OCI-LY7 (cell line): Measurements from ENCODE around the gene SH3YL1. TPM values are rescaled to one million over a fixed set of nuclear protein-coding genes. Genes with fewer than 3 reads are reported as not detected.

Experiments used
- BruUV-seq: library from RNA; stranded (reverse); fragments of 400-500 nt; replicated peaks from 2 replicates; lab custom pipeline; 2021; lab: Mats Ljungman, UMichigan
- CTCF ChIA-PET: fragments of 300-600 bp; sonication (Branson Sonifier 250); formaldehyde crosslinking; loops from one replicate; lab custom pipeline; 2022; ENCODE audit warnings: antibody characterized with exemption; ENCODE audit not compliant: unreplicated experiment; lab: Charles Lee
- POLR2A ChIA-PET: fragments of 300-600 bp; sonication (Branson Sonifier 250); formaldehyde crosslinking; loops from one replicate; lab custom pipeline; 2022; ENCODE audit warnings: antibody characterized with exemption; lab: Charles Lee
- DNase-seq: peaks from one replicate; pipeline ENCODE4 v3.0.0-alpha.2; 2015; ENCODE audit warnings: low spot score
- H2AFZ ChIP-seq: fragments of 200-600 bp; sonication (generic), shearing (Covaris generic); 2 replicates; pipeline ENCODE4 v1.6.1; 2014; ENCODE audit warnings: mild to moderate bottlenecking, antibody characterized with exemption, low read length, moderate library complexity
- H3K27ac ChIP-seq: fragments of 200-600 bp; sonication (generic); 2 replicates; pipeline ENCODE4 v1.5.1; 2014; ENCODE audit warnings: mixed run types, low read depth, mild to moderate bottlenecking, moderate library complexity, low read length, inconsistent platforms; ENCODE audit not compliant: poor library complexity, severe bottlenecking
- H3K36me3 ChIP-seq: fragments of 200-600 bp; sonication (generic); 2 replicates; pipeline ENCODE4 v1.6.1; 2014; ENCODE audit warnings: mild to moderate bottlenecking, antibody characterized with exemption, low read length, moderate library complexity, mixed read lengths; ENCODE audit not compliant: insufficient read depth
- H3K4me1 ChIP-seq: fragments of 200-600 bp; sonication (generic); 2 replicates; pipeline ENCODE4 v1.5.1; 2014; ENCODE audit warnings: mild to moderate bottlenecking, low read length; ENCODE audit not compliant: insufficient read depth, poor library complexity, severe bottlenecking
- H3K4me2 ChIP-seq: fragments of 200-600 bp; sonication (generic); 2 replicates; pipeline ENCODE4 v1.6.1; 2014; ENCODE audit warnings: mild to moderate bottlenecking, low read length
- H3K4me3 ChIP-seq: fragments of 200-600 bp; sonication (generic); 2 replicates; pipeline ENCODE4 v1.5.1; 2014; ENCODE audit warnings: mild to moderate bottlenecking, low read depth, low read length; ENCODE audit not compliant: poor library complexity, severe bottlenecking
- H3K79me2 ChIP-seq: fragments of 200-600 bp; sonication (generic); 2 replicates; pipeline ENCODE4 v1.6.1; 2016; ENCODE audit warnings: low read depth, mild to moderate bottlenecking, low read length, moderate library complexity, mixed read lengths; ENCODE audit not compliant: insufficient read depth
- H3K9me2 ChIP-seq: fragments of 200-600 bp; sonication (generic); 2 replicates; pipeline ENCODE4 v1.6.1; 2016; ENCODE audit warnings: mild to moderate bottlenecking, low read length, mixed read lengths; ENCODE audit not compliant: insufficient read depth
- H3K9me3 ChIP-seq: fragments of 200-600 bp; sonication (generic); 2 replicates; pipeline ENCODE4 v1.6.1; 2014; ENCODE audit warnings: mild to moderate bottlenecking, mixed run types, low read length, mixed read lengths
- H4K20me1 ChIP-seq: fragments of 200-600 bp; sonication (generic); 2 replicates; pipeline ENCODE4 v1.6.1; 2014; ENCODE audit warnings: mild to moderate bottlenecking, antibody characterized with exemption, low read length, moderate library complexity, mixed read lengths; ENCODE audit not compliant: insufficient read depth
- EZH2phosphoT487 ChIP-seq: fragments of 200-600 bp; sonication (generic); IDR thresholded peaks from 2 replicates; pipeline ENCODE4 v1.6.1; 2018; ENCODE audit warnings: low read depth, borderline replicate concordance, mild to moderate bottlenecking, mixed run types, antibody characterized with exemption, low read length, moderate library complexity, mixed read lengths
- intact Hi-C: fragments of 100-400 bp; cut with micrococcal nuclease; formaldehyde crosslinking; loops from one replicate; pipeline ENCODE4 v1.10.0; 2022; ENCODE audit not compliant: unreplicated experiment
- total RNA-seq, 2 experiments: library from RNA; depleted of rRNA in 1 of 2; stranded (reverse); fragments of >200 nt in 1 of 2; shearing (Covaris generic) in 1 of 2; gene quantifications; 2 replicates each; pipeline ENCODE4 v1.2.3, GENCODE V29; 2014 to 2022
- TF ChIP-seq, protein P1 (sequence below): fragments of 200-600 bp; sonication (generic); conservative IDR thresholded peaks from 2 replicates; pipeline ENCODE4 v1.5.1; 2014; ENCODE audit warnings: mild to moderate bottlenecking, antibody characterized with exemption, low read length, moderate library complexity, mixed read lengths

SH3YL1 gene
- total RNA-seq, 2 experiments from 2014 or later, result 21.3 to 30.9 TPM

DNA sequence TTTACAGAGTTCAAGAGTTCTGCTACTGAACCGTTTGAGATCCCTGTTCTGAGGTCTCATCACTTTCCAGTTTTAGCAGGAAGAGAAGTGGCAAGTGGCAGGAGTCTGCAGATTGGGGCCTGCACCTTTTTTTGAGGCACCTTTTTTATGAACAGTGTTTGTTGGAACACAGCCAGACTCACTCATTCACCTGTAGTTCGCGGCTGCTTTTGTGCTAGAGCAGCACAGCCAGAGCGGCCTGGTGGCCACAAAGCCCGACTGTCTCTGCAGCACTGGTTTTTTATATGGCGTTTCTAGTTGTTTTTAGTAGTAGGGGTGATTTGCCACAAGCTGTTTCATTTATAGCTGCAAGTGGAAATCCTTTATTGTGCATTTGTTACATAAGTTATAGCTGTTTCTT is 9.5 kb upstream of the SH3YL1 start:
- Histone ChIP-seq H3K9me3 (no peaks in the 10 kb centered on the region), H2AFZ (no peak overlapping the region), H3K36me3 (peaks cover 94% of the 10 kb centered on the region), H3K9me2 (no peaks in the 10 kb centered on the region), H4K20me1 (peaks cover 65% of the 10 kb centered on the region), H3K4me2 (no peak overlapping the region), H3K27ac (no peak overlapping the region), H3K4me1 (peaks cover 32% of the 10 kb centered on the region), H3K79me2 (peaks cover 90% of the 10 kb centered on the region), H3K4me3 (no peak overlapping the region)
- DNase-seq, result no peak
- POLR2A ChIA-PET, result interaction anchor here (1.2 kb wide), 1 partner anchor 15 kb away, joined by 3 read pairs; no protein-coding TSS in a partner anchor
- intact Hi-C loops, result no loop called here
- BruUV-seq, result no TSS peak
- TF ChIP-seq EZH2phosphoT487, result no peak
- TF ChIP-seq, protein P1, sequence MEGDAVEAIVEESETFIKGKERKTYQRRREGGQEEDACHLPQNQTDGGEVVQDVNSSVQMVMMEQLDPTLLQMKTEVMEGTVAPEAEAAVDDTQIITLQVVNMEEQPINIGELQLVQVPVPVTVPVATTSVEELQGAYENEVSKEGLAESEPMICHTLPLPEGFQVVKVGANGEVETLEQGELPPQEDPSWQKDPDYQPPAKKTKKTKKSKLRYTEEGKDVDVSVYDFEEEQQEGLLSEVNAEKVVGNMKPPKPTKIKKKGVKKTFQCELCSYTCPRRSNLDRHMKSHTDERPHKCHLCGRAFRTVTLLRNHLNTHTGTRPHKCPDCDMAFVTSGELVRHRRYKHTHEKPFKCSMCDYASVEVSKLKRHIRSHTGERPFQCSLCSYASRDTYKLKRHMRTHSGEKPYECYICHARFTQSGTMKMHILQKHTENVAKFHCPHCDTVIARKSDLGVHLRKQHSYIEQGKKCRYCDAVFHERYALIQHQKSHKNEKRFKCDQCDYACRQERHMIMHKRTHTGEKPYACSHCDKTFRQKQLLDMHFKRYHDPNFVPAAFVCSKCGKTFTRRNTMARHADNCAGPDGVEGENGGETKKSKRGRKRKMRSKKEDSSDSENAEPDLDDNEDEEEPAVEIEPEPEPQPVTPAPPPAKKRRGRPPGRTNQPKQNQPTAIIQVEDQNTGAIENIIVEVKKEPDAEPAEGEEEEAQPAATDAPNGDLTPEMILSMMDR, result no peak
- CTCF ChIA-PET, result no interaction called here

DNA sequence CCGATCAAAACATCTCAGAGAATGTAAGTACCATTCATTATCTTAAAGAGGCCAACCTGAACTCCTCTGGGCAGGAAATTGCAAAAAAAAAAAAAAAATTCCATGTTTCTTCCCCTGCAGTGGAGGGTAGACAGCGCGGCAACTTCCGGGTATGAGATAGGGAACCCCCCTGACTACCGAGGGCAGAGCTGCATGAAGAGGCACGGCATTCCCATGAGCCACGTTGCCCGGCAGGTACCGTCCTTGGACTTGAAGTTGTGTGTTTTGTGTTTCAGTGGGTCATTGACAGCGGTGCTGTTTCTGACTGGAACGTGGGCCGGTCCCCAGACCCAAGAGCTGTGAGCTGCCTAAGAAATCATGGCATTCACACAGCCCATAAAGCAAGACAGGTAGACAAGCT is 8.1 kb upstream of the SH3YL1 start:
- intact Hi-C loops, result no loop called here
- no peaks in the 10 kb centered on the region for H3K9me3 ChIP-seq
- ChIA-PET CTCF (no interaction called here), POLR2A (no interaction called here)
- TF ChIP-seq EZH2phosphoT487, result no peak
- TF ChIP-seq, protein P1, result no peak
- no peak overlapping the region for H3K4me3 ChIP-seq
- H3K4me1 ChIP-seq, result peaks cover 47% of the 10 kb centered on the region
- no TSS peak for BruUV-seq
- no peak overlapping the region for H2AFZ ChIP-seq
- peaks cover 79% of the 10 kb centered on the region for H4K20me1 ChIP-seq
- H3K79me2 ChIP-seq, result peaks cover 100% of the 10 kb centered on the region
- DNase-seq, result no peak
- no peak overlapping the region for H3K4me2 ChIP-seq
- H3K27ac ChIP-seq, result no peak overlapping the region
- no peaks in the 10 kb centered on the region for H3K9me2 ChIP-seq
- peaks cover 92% of the 10 kb centered on the region for H3K36me3 ChIP-seq

DNA sequence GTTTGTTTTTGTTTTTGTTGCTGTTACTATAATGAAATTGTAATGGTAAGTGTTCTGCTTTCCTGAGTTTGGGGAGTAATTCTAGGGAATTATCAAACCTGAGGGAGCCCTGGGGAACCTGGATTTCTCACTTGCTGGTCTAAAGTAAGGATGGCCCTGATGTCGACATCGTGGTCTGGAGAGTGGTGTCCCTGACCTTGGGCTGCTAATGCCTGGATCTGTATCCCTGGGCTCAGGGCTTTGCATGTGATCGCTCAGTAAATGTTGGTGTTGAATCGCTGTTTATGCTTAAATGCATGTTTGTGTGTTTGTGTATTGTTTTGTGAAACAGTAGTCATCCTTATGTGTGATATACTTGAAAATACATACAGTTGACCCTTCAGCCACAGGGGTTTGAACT is 7.0 kb upstream of the SH3YL1 start:
- no peak overlapping the region for H3K4me3 ChIP-seq
- no peak overlapping the region for H2AFZ ChIP-seq
- ChIA-PET POLR2A (no interaction called here), CTCF (no interaction called here)
- intact Hi-C loops, result no loop called here
- H3K36me3 ChIP-seq, result peaks cover 88% of the 10 kb centered on the region
- peaks cover 81% of the 10 kb centered on the region for H4K20me1 ChIP-seq
- H3K27ac ChIP-seq, result no peak overlapping the region
- no peak for DNase-seq
- H3K4me2 ChIP-seq, result no peak overlapping the region
- peaks cover 100% of the 10 kb centered on the region for H3K79me2 ChIP-seq
- H3K9me2 ChIP-seq, result no peaks in the 10 kb centered on the region
- peaks cover 55% of the 10 kb centered on the region for H3K4me1 ChIP-seq
- BruUV-seq, result no TSS peak
- H3K9me3 ChIP-seq, result no peaks in the 10 kb centered on the region
- TF ChIP-seq, protein P1, result no peak
